ENCODE results near the gene ERCC3.
"Not testable (repeated sequence)": the region's sequence is repeated elsewhere in the genome, so short reads cannot be mapped to it uniquely, and the experiment has no call there.

Gene ERCC3

DNA sequence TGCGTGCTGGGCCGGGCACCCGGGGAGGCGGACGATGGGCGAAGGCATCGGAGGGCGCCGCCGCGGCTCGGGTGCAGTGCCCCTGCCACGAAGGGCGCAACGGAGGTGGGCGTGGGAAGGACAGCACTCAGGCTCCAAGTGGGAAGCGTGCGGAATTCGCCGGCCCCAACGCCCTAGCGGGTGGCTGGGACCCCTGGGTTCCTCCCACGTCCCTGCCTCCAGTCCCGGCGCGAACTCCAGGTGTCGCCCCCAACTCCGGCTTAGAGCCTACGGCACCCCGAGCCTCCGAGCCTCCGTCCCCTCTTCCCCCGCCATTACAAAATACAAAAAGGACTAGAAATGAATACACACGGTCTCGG lies 75.2 kb downstream of the ERCC3 start:
- Mint-ChIP-seq H3K27me3 (ENCODE audit: low read depth) (peaks cover 15% of the 10 kb centered on the region), H3K27ac (peak overlapping the region; percentile 68 to 95 (median 90))
- TF ChIP-seq, protein P1, sequence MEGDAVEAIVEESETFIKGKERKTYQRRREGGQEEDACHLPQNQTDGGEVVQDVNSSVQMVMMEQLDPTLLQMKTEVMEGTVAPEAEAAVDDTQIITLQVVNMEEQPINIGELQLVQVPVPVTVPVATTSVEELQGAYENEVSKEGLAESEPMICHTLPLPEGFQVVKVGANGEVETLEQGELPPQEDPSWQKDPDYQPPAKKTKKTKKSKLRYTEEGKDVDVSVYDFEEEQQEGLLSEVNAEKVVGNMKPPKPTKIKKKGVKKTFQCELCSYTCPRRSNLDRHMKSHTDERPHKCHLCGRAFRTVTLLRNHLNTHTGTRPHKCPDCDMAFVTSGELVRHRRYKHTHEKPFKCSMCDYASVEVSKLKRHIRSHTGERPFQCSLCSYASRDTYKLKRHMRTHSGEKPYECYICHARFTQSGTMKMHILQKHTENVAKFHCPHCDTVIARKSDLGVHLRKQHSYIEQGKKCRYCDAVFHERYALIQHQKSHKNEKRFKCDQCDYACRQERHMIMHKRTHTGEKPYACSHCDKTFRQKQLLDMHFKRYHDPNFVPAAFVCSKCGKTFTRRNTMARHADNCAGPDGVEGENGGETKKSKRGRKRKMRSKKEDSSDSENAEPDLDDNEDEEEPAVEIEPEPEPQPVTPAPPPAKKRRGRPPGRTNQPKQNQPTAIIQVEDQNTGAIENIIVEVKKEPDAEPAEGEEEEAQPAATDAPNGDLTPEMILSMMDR (IDR thresholded peaks at IDR 0.05; ENCODE audit: unreplicated experiment in 3 of 3), result no peak

DNA sequence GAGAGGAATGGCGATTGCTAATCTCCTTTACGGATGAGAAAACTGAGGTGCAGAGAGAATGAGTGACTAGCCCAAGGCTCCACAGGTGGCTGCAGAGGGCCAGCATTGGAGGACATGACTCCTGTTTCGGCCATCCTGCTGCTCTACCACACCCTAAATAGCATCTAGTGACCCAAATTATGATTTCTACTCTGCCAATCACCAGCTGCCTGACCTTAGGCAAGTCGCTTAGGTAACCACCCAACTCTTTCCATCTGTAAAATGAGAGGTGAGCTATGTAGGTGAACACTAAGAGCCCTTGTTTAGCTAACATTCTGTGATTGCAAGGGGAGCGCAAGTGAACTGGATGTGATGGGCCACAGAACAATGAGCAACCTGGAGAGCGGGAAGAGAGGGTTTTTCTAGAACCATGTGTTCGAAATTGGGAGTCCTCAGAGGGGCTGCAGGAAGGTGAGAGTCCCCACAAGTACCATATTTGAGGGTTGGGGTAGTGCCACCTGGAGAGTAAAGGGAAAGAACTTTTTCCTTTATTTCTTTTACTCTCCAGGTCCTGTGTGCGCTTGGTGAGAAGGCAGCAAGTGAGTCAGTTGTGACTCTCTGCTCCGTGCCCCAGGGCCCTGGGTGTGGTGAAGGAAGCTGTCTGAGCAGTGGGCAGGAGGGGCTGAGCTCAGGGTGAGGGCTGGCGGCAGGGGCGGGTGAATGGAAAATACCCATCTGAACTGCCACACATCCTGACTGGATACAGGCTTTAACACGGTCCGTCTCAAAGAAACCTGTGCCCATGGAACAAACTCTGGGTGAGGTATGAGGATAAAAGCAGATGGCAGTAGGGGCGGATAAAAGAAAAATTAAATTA lies 76.2 kb downstream of the ERCC3 start:
- H3K4me3 Mint-ChIP-seq, result peak overlapping the region; percentile 85 to 94 (median 88)
- H3K9me3 Mint-ChIP-seq, result peaks cover 18% of the 10 kb centered on the region
- TF ChIP-seq, protein P1 (IDR thresholded peaks at IDR 0.05; ENCODE audit: unreplicated experiment in 3 of 3), result no peak
- peaks cover 14% of the 10 kb centered on the region for H3K36me3 Mint-ChIP-seq (ENCODE audit: low read depth)
- peaks cover 15% of the 10 kb centered on the region for H3K4me1 Mint-ChIP-seq
- peak overlapping the region; percentile 68 to 95 (median 90) for H3K27ac Mint-ChIP-seq
- H3K27me3 Mint-ChIP-seq (ENCODE audit: low read depth), result peaks cover 15% of the 10 kb centered on the region

More for the DNA sequence above, 75.2 kb downstream of the ERCC3 start:
- H3K36me3 Mint-ChIP-seq (ENCODE audit: low read depth), result peaks cover 12% of the 10 kb centered on the region
- H3K4me3 Mint-ChIP-seq, result peak overlapping the region; percentile 85 to 94 (median 88)
- H3K9me3 Mint-ChIP-seq, result peaks cover 9% of the 10 kb centered on the region
- peaks cover 24% of the 10 kb centered on the region for H3K4me1 Mint-ChIP-seq

DNA sequence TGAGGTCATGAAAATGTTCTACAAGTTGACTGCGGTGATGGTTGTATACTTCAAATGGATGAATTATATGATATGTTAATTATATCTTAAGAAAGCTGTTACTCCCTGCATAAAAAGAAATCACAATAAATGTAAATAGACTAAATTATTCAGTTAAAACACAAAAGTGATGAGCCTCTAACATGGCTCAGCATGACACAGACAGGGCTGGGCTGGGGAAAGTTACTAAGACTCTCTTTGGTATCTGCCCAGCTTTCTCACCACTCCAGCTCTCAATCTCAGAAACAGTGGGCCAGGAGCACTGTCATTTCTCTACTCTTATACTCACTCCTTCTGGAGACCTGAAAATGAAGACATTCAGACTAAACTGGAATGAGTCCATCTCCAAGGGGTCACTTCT lies 77.4 kb downstream of the ERCC3 start:
- Mint-ChIP-seq H3K36me3 (ENCODE audit: low read depth) (peaks cover 19% of the 10 kb centered on the region), H3K4me1 (peaks cover 15% of the 10 kb centered on the region), H3K4me3 (peak overlapping the region; percentile 24 to 85 (median 40)), H3K27me3 (ENCODE audit: low read depth) (peaks cover 15% of the 10 kb centered on the region), H3K9me3 (peaks cover 30% of the 10 kb centered on the region), H3K27ac (peak overlapping the region in 1 of 3 experiments; percentile 14)
- TF ChIP-seq, protein P1 (IDR thresholded peaks at IDR 0.05; ENCODE audit: unreplicated experiment in 3 of 3), result no peak

DNA sequence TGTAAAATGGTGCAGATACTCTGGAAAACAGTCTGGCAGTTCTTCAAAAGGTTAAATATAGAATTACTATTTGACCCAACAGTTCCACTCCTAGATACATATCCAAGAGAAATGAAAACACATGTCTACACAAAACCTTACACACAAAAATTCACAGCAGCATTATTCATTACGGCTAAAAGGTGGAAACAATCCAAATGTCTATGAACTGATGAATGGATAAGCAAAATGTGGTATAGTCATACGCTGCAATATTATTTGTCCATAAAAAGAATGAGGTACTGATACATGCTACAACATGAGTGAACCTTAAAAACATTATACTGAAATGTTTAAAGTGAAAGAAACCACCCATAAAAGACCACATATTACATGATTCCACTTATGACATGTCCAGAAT lies 77.8 kb downstream of the ERCC3 start:
- Mint-ChIP-seq H3K9me3 (peaks cover 32% of the 10 kb centered on the region), H3K27me3 (ENCODE audit: low read depth) (peaks cover 15% of the 10 kb centered on the region), H3K27ac (peak overlapping the region in 1 of 3 experiments; percentile 14), H3K4me1 (peaks cover 15% of the 10 kb centered on the region), H3K4me3 (peak overlapping the region; percentile 24 to 70 (median 40)), H3K36me3 (ENCODE audit: low read depth) (peaks cover 19% of the 10 kb centered on the region)
- TF ChIP-seq, protein P1 (IDR thresholded peaks at IDR 0.05; ENCODE audit: unreplicated experiment in 3 of 3), result no peak

DNA sequence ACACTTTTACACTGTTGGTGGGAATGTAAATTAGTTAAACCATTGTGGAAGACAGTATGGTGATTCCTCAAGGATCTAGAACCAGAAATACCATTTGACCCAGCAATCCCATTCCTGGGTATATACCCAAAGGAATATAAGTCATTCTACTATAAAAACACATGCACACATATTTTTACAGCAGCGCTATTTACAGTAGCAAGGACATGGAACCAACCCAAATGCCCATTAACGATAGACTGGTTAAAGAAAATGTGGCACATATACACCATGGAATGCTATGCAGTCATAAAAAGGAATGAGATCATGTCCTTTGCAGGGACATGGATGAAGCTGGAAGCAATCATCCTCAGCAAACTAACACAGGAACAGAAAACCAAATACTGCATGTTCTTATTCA lies 79.7 kb downstream of the ERCC3 start:
- not testable (repeated sequence) for H3K27ac Mint-ChIP-seq; H3K4me3 Mint-ChIP-seq; H3K27me3 Mint-ChIP-seq (ENCODE audit: low read depth)
- peaks cover 44% of the 10 kb centered on the region for H3K9me3 Mint-ChIP-seq
- H3K36me3 Mint-ChIP-seq (ENCODE audit: low read depth), result peaks cover 19% of the 10 kb centered on the region
- H3K4me1 Mint-ChIP-seq, result peaks cover 18% of the 10 kb centered on the region

DNA sequence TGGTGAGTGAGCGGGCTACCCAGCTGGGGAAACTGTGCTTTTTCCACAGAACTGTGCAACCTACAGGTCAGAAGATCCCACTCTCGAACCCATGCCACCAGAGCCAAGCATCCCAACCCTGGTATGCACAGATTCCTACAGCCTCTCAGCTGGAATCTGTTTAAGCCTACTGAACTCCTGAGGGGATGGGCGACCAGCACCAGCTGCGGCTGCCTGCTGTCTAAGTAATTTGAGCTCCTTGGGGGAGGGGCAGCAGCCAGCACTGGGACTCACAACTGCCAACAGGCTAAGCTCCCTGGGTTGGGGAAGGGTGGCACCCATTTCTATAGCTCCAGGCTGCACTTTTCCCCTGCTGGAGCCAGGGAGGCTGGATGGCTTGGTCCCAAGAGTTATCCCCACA lies 85.6 kb downstream of the ERCC3 start:
- H3K27me3 Mint-ChIP-seq (ENCODE audit: low read depth), result no peaks in the 10 kb centered on the region
- peaks cover 15% of the 10 kb centered on the region for H3K36me3 Mint-ChIP-seq (ENCODE audit: low read depth)
- no peak overlapping the region for H3K4me3 Mint-ChIP-seq
- H3K4me1 Mint-ChIP-seq, result peaks cover 31% of the 10 kb centered on the region
- H3K9me3 Mint-ChIP-seq, result peaks cover 33% of the 10 kb centered on the region
- TF ChIP-seq, protein P1 (IDR thresholded peaks at IDR 0.05; ENCODE audit: unreplicated experiment in 3 of 3), result no peak
- no peak overlapping the region for H3K27ac Mint-ChIP-seq

Data from nephron (organoid).